ENCODE results near the gene MRGPRG.
"Not testable (repeated sequence)": the region's sequence is repeated elsewhere in the genome, so short reads cannot be mapped to it uniquely, and the experiment has no call there.

MRGPRG gene

DNA sequence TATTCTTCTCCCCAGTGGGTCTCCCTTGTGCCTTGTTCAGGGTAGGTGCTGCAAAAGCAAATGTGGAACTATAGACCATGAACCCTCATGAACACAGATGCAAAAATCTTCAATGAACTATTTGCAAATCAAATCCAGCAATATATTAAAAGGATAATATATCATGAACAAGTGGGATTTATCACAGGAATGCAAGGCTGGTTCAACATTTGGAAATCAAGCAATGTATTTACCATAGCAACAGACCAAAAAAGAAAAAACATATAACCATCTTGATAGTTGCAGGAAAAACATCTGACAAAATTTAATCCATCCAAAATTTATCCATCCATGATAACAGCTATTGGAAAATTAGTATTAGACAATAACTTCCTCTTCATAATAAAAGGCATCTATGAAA is 42.1 kb downstream of the MRGPRG start:
- H2AFZ ChIP-seq (ENCODE audit: low read depth, low read length): no peak overlapping the region
- H3K36me3 ChIP-seq (ENCODE audit: insufficient read depth, low read length): no peaks in the 10 kb centered on the region
- H3K9me3 ChIP-seq (ENCODE audit: low read length): peaks cover 6% of the 10 kb centered on the region
- no peak overlapping the region for H3K4me3 ChIP-seq (ENCODE audit: low read length)
- H3K4me1 ChIP-seq (ENCODE audit: insufficient read depth, low read length): no peaks in the 10 kb centered on the region
- peaks cover 6% of the 10 kb centered on the region for H3K27me3 ChIP-seq (ENCODE audit: insufficient read depth, low read length)

GRCh38 chr11:3175194-3175593 is 43.4 kb downstream of the MRGPRG start:
- Histone ChIP-seq H2AFZ (ENCODE audit: low read depth, low read length) (no peak overlapping the region), H3K27me3 (ENCODE audit: insufficient read depth, low read length) (peaks cover 17% of the 10 kb centered on the region), H3K9me3 (ENCODE audit: low read length) (peaks cover 6% of the 10 kb centered on the region), H3K36me3 (ENCODE audit: insufficient read depth, low read length) (no peaks in the 10 kb centered on the region), H3K4me1 (ENCODE audit: insufficient read depth, low read length) (no peaks in the 10 kb centered on the region), H3K4me3 (ENCODE audit: low read length) (no peak overlapping the region)

GRCh38 chr11:3174387-3174786 is 44.2 kb downstream of the MRGPRG start:
- Histone ChIP-seq H3K4me1 (ENCODE audit: insufficient read depth, low read length) (no peaks in the 10 kb centered on the region), H3K36me3 (ENCODE audit: insufficient read depth, low read length) (no peaks in the 10 kb centered on the region), H2AFZ (ENCODE audit: low read depth, low read length) (no peak overlapping the region), H3K9me3 (ENCODE audit: low read length) (peaks cover 6% of the 10 kb centered on the region), H3K27me3 (ENCODE audit: insufficient read depth, low read length) (peaks cover 23% of the 10 kb centered on the region), H3K4me3 (ENCODE audit: low read length) (no peak overlapping the region)

GRCh38 chr11:3173795-3174194 is 44.8 kb downstream of the MRGPRG start:
- Histone ChIP-seq H3K4me3 (ENCODE audit: low read length) (no peak overlapping the region), H2AFZ (ENCODE audit: low read depth, low read length) (no peak overlapping the region), H3K4me1 (ENCODE audit: insufficient read depth, low read length) (no peaks in the 10 kb centered on the region), H3K36me3 (ENCODE audit: insufficient read depth, low read length) (no peaks in the 10 kb centered on the region), H3K27me3 (ENCODE audit: insufficient read depth, low read length) (peaks cover 29% of the 10 kb centered on the region), H3K9me3 (ENCODE audit: low read length) (peaks cover 6% of the 10 kb centered on the region)

DNA sequence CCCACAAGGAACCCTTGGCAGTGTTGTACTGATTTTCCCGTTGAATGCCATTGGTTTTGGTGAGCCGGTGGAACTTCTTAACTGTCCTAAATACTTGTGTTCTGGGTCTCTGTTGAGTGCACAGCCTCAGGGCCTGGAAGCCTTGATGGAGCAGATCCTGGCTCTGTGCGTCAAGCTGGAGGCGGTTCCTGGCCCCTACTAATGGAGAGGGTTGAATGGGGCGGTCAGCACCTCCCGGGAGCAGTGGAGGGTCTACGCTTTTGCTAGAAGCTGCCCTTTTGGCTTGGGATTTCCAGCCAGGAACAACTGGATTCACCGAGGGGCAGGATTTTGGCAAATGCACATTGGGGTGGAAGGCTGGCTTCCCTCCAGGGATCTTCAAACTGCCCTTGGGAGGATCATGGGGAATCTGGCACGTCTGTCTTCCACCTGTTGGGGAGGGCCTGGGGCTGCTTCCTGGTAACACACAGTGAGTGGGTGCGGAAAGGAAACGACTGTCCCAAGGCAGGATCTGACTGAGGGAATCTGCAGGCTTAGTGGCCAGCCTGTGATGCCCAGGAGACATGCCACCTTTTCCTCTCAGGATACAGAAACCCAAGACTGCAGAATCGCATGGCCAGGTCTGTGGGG is 46.6 kb downstream of the MRGPRG start:
- H3K4me3 ChIP-seq (ENCODE audit: low read length): no peak overlapping the region
- H3K27me3 ChIP-seq (ENCODE audit: insufficient read depth, low read length): peaks cover 29% of the 10 kb centered on the region
- no peaks in the 10 kb centered on the region for H3K36me3 ChIP-seq (ENCODE audit: insufficient read depth, low read length)
- no peaks in the 10 kb centered on the region for H3K4me1 ChIP-seq (ENCODE audit: insufficient read depth, low read length)
- H2AFZ ChIP-seq (ENCODE audit: low read depth, low read length): no peak overlapping the region
- peaks cover 6% of the 10 kb centered on the region for H3K9me3 ChIP-seq (ENCODE audit: low read length)

- Histone ChIP-seq H3K36me3 (ENCODE audit: insufficient read depth, low read length) (no peaks in the 10 kb centered on the region), H3K4me1 (ENCODE audit: insufficient read depth, low read length) (no peaks in the 10 kb centered on the region), H3K4me3 (ENCODE audit: low read length) (no peak overlapping the region), H3K9me3 (ENCODE audit: low read length) (peaks cover 6% of the 10 kb centered on the region), H3K27me3 (ENCODE audit: insufficient read depth, low read length) (peaks cover 29% of the 10 kb centered on the region), H2AFZ (ENCODE audit: low read depth, low read length) (no peak overlapping the region)
Observed at GRCh38 chr11:3170756-3171650, 47.6 kb downstream of the MRGPRG start.

GRCh38 chr11:3170044-3170755 is 48.4 kb downstream of the MRGPRG start:
- H3K4me3 ChIP-seq (ENCODE audit: low read length): no peak overlapping the region

GRCh38 chr11:3169255-3170043 is 49.2 kb downstream of the MRGPRG start:
- peaks cover 5% of the 10 kb centered on the region for H3K4me1 ChIP-seq (ENCODE audit: insufficient read depth, low read length)
- peaks cover 29% of the 10 kb centered on the region for H3K27me3 ChIP-seq (ENCODE audit: insufficient read depth, low read length)
- no peak overlapping the region for H3K4me3 ChIP-seq (ENCODE audit: low read length)
- H2AFZ ChIP-seq (ENCODE audit: low read depth, low read length): peak overlapping the region; percentile 12
- H3K36me3 ChIP-seq (ENCODE audit: insufficient read depth, low read length): no peaks in the 10 kb centered on the region
- no peaks in the 10 kb centered on the region for H3K9me3 ChIP-seq (ENCODE audit: low read length)

More at GRCh38 chr11:3170044-3170755, 48.4 kb downstream of the MRGPRG start:
- Histone ChIP-seq H3K9me3 (ENCODE audit: low read length) (no peaks in the 10 kb centered on the region), H3K4me1 (ENCODE audit: insufficient read depth, low read length) (peaks cover 5% of the 10 kb centered on the region), H3K36me3 (ENCODE audit: insufficient read depth, low read length) (no peaks in the 10 kb centered on the region), H2AFZ (ENCODE audit: low read depth, low read length) (no peak overlapping the region), H3K27me3 (ENCODE audit: insufficient read depth, low read length) (peaks cover 29% of the 10 kb centered on the region)

GRCh38 chr11:3168742-3169254 is 49.8 kb downstream of the MRGPRG start:
- not testable (repeated sequence) for H3K36me3 ChIP-seq (ENCODE audit: insufficient read depth, low read length); H3K4me3 ChIP-seq (ENCODE audit: low read length); H3K4me1 ChIP-seq (ENCODE audit: insufficient read depth, low read length); H2AFZ ChIP-seq (ENCODE audit: low read depth, low read length); H3K9me3 ChIP-seq (ENCODE audit: low read length)
- peaks cover 29% of the 10 kb centered on the region for H3K27me3 ChIP-seq (ENCODE audit: insufficient read depth, low read length)
